ENCODE measurements around the gene PPP3CB.

PPP3CB gene

GRCh38 chr10:73485320-73485719 lies 10.5 kb downstream of the PPP3CB start:
- H3K27me3 ChIP-seq: no peaks in the 10 kb centered on the region
- peaks cover 4 to 13% (median 8%) of the 10 kb centered on the region in 3 donors for H3K36me3 ChIP-seq
- TF ChIP-seq CTCF (IDR thresholded peaks at IDR 0.05): no peak
- H3K9me3 ChIP-seq: no peaks in the 10 kb centered on the region
- peaks cover 0 to 18% (median 3%) of the 10 kb centered on the region in 4 donors for H3K4me1 ChIP-seq
- no peak for DNase-seq
- no peak overlapping the region for H3K27ac ChIP-seq
- no peak overlapping the region for H3K4me3 ChIP-seq
- intact Hi-C loops (cut with DNase I; ENCODE audit: low total_unique reads): no loop called here

GRCh38 chr10:73480158-73480557 lies 15.7 kb downstream of the PPP3CB start:
- Histone ChIP-seq H3K4me3 (no peak overlapping the region), H3K4me1 (peaks cover 0 to 3% (median under 1%) of the 10 kb centered on the region in 4 donors), H3K36me3 (peaks cover 24 to 46% (median 35%) of the 10 kb centered on the region in 3 donors), H3K9me3 (no peaks in the 10 kb centered on the region), H3K27ac (no peak overlapping the region), H3K27me3 (no peaks in the 10 kb centered on the region)
- intact Hi-C loops (cut with DNase I; ENCODE audit: low total_unique reads): no loop called here
- no peak for TF ChIP-seq CTCF (IDR thresholded peaks at IDR 0.05)
- DNase-seq: no peak

GRCh38 chr10:73478636-73479035 lies 17.2 kb downstream of the PPP3CB start:
- H3K27ac ChIP-seq: no peak overlapping the region
- no peak for DNase-seq
- H3K36me3 ChIP-seq: peaks cover 38 to 60% (median 48%) of the 10 kb centered on the region in 3 donors
- no peak for TF ChIP-seq CTCF (IDR thresholded peaks at IDR 0.05)
- H3K9me3 ChIP-seq: no peaks in the 10 kb centered on the region
- no peaks in the 10 kb centered on the region for H3K27me3 ChIP-seq
- no peak overlapping the region for H3K4me3 ChIP-seq
- H3K4me1 ChIP-seq: no peaks in the 10 kb centered on the region
- intact Hi-C loops (cut with DNase I; ENCODE audit: low total_unique reads): no loop called here

- no peak overlapping the region for H3K27ac ChIP-seq
- no peak for TF ChIP-seq CTCF (IDR thresholded peaks at IDR 0.05)
- intact Hi-C loops (cut with DNase I; ENCODE audit: low total_unique reads): no loop called here
- H3K4me1 ChIP-seq: no peaks in the 10 kb centered on the region
- no peaks in the 10 kb centered on the region for H3K9me3 ChIP-seq
- H3K27me3 ChIP-seq: no peaks in the 10 kb centered on the region
- H3K36me3 ChIP-seq: peaks cover 56 to 90% (median 77%) of the 10 kb centered on the region in 3 donors
- no peak for DNase-seq
- H3K4me3 ChIP-seq: no peak overlapping the region
Measured at GRCh38 chr10:73471226-73471625, 24.6 kb downstream of the PPP3CB start.

- H3K27ac ChIP-seq: no peak overlapping the region
- no peaks in the 10 kb centered on the region for H3K9me3 ChIP-seq
- intact Hi-C loops (cut with DNase I; ENCODE audit: low total_unique reads): no loop called here
- no peaks in the 10 kb centered on the region for H3K27me3 ChIP-seq
- H3K4me1 ChIP-seq: no peaks in the 10 kb centered on the region
- no peak for TF ChIP-seq CTCF (IDR thresholded peaks at IDR 0.05)
- H3K4me3 ChIP-seq: no peak overlapping the region
- peaks cover 56 to 90% (median 74%) of the 10 kb centered on the region in 3 donors for H3K36me3 ChIP-seq
- DNase-seq: no peak
Measured at GRCh38 chr10:73469579-73469978, 26.2 kb downstream of the PPP3CB start.

GRCh38 chr10:73467206-73467605 lies 28.6 kb downstream of the PPP3CB start:
- no peak overlapping the region for H3K4me3 ChIP-seq
- intact Hi-C loops (cut with DNase I; ENCODE audit: low total_unique reads): no loop called here
- no peak for TF ChIP-seq CTCF (IDR thresholded peaks at IDR 0.05)
- H3K36me3 ChIP-seq: peaks cover 43 to 88% (median 63%) of the 10 kb centered on the region in 3 donors
- no peak for DNase-seq
- no peaks in the 10 kb centered on the region for H3K4me1 ChIP-seq
- no peaks in the 10 kb centered on the region for H3K27me3 ChIP-seq
- H3K9me3 ChIP-seq: no peaks in the 10 kb centered on the region
- no peak overlapping the region for H3K27ac ChIP-seq

Data from tibial artery (tissue), 4 donors.